Measurements from ENCODE around the gene C17orf107. TPM values are rescaled to one million over a fixed set of nuclear protein-coding genes. Genes with fewer than 3 reads are reported as not detected.
"Not testable (repeated sequence)": the region's sequence is repeated elsewhere in the genome, so short reads cannot be mapped to it uniquely, and the experiment has no call there.

The C17orf107 gene
- total RNA-seq, 2 donors from 2014 or later: 1.3 to 1.8 TPM

- DNase-seq: no peak
Measured at GRCh38 chr17:4896332-4897197, 2.8 kb upstream of the C17orf107 start.

GRCh38 chr17:4897198-4897687 lies 2.1 kb upstream of the C17orf107 start:
- intact Hi-C loops (cut with DNase I, micrococcal nuclease): no loop called here
- ATAC-seq (no peak), DNase-seq (no peak)

More at GRCh38 chr17:4896332-4897197, 2.8 kb upstream of the C17orf107 start:
- ATAC-seq: no peak
- intact Hi-C loops (cut with DNase I, micrococcal nuclease): no loop called here

- no peak for DNase-seq
- intact Hi-C loops (cut with DNase I, micrococcal nuclease): no loop called here
- no peak for ATAC-seq
Measured at GRCh38 chr17:4897785-4898184, 1.6 kb upstream of the C17orf107 start.

- intact Hi-C loops (cut with DNase I, micrococcal nuclease): no loop called here
- DNase-seq (no peak), ATAC-seq (no peak)
Measured at GRCh38 chr17:4898351-4898750, 985 bp upstream of the C17orf107 start.

GRCh38 chr17:4898927-4899326 lies 409 bp upstream of the C17orf107 start:
- ATAC-seq: peak; percentile 4
- intact Hi-C loops (cut with DNase I, micrococcal nuclease): no loop called here
- no peak for DNase-seq

- ATAC-seq: peak; percentile 9
- intact Hi-C loops (cut with DNase I, micrococcal nuclease): no loop called here
- peak; percentile 49 to 53 for DNase-seq
Measured at GRCh38 chr17:4900231-4901107, 1.1 kb downstream of the C17orf107 start.

- intact Hi-C loops (cut with DNase I, micrococcal nuclease): no loop called here
- DNase-seq: no peak
- ATAC-seq: no peak
Measured at GRCh38 chr17:4901108-4901647, 1.8 kb downstream of the C17orf107 start.

GRCh38 chr17:4901648-4902344 lies 2.5 kb downstream of the C17orf107 start:
- intact Hi-C loops (cut with DNase I, micrococcal nuclease): no loop called here
- DNase-seq: peak in 1 of 2 donors; percentile 39
- ATAC-seq: no peak

GRCh38 chr17:4902540-4902939 lies 3.2 kb downstream of the C17orf107 start:
- DNase-seq: no peak
- intact Hi-C loops (cut with DNase I, micrococcal nuclease): no loop called here
- no peak for ATAC-seq

GRCh38 chr17:4903051-4903818 lies 3.9 kb downstream of the C17orf107 start, which contains the start of gene CHRNE:
Gene CHRNE, minus strand, starts transcription at chr17:4903098. Its CDS starts 35 bp downstream, at chr17:4903063.
- DNase-seq (peak; percentile 78 to 89), ATAC-seq (peak; percentile 54)
- intact Hi-C loops (cut with DNase I, micrococcal nuclease): no loop called here

GRCh38 chr17:4906642-4907041 lies 7.3 kb downstream of the C17orf107 start:
- DNase-seq; intact Hi-C loops (cut with DNase I, micrococcal nuclease); ATAC-seq: not testable (repeated sequence)

GRCh38 chr17:4908301-4908700 lies 9.0 kb downstream of the C17orf107 start:
- intact Hi-C loops (cut with DNase I, micrococcal nuclease): no loop called here
- no peak for DNase-seq
- ATAC-seq: no peak

GRCh38 chr17:4908711-4909496 lies 9.6 kb downstream of the C17orf107 start:
- peak; percentile 96 for ATAC-seq
- intact Hi-C loops (cut with DNase I, micrococcal nuclease): no loop called here
- DNase-seq: peak; percentile 86 to 87

GRCh38 chr17:4913994-4914393 lies 14.7 kb downstream of the C17orf107 start:
- intact Hi-C loops (cut with DNase I, micrococcal nuclease): loop anchor here in 1 of 2 donors (5.0 to 10.0 kb wide), 2 partner anchors 71 to 148 kb away; partner anchors contain the start of gene CAMTA2
- no peak for DNase-seq
- ATAC-seq: peak; percentile 60

- intact Hi-C loops (cut with DNase I, micrococcal nuclease): loop anchor here in 1 of 2 donors (5.0 to 10.0 kb wide), 2 partner anchors 70 to 148 kb away; partner anchors contain the start of gene CAMTA2
- not testable (repeated sequence) for ATAC-seq, DNase-seq
Measured at GRCh38 chr17:4914551-4914950, 15.2 kb downstream of the C17orf107 start.

GRCh38 chr17:4919511-4920047 lies 20.2 kb downstream of the C17orf107 start:
- ATAC-seq (no peak), DNase-seq (no peak)
- intact Hi-C loops (cut with DNase I, micrococcal nuclease): loop anchor here in 1 of 2 donors (10.0 kb wide), 1 partner anchor 65 kb away; the partner anchor contains the start of gene CAMTA2
